Suppressor macrophage treated with lipopolysaccharide for 4 hours (primary cell): ENCODE measurements around the gene TRIM28.

Source experiments
- DNase-seq: peaks from one replicate; pipeline ENCODE4 v3.0.0-alpha.2; 2020

The TRIM28 gene

DNA sequence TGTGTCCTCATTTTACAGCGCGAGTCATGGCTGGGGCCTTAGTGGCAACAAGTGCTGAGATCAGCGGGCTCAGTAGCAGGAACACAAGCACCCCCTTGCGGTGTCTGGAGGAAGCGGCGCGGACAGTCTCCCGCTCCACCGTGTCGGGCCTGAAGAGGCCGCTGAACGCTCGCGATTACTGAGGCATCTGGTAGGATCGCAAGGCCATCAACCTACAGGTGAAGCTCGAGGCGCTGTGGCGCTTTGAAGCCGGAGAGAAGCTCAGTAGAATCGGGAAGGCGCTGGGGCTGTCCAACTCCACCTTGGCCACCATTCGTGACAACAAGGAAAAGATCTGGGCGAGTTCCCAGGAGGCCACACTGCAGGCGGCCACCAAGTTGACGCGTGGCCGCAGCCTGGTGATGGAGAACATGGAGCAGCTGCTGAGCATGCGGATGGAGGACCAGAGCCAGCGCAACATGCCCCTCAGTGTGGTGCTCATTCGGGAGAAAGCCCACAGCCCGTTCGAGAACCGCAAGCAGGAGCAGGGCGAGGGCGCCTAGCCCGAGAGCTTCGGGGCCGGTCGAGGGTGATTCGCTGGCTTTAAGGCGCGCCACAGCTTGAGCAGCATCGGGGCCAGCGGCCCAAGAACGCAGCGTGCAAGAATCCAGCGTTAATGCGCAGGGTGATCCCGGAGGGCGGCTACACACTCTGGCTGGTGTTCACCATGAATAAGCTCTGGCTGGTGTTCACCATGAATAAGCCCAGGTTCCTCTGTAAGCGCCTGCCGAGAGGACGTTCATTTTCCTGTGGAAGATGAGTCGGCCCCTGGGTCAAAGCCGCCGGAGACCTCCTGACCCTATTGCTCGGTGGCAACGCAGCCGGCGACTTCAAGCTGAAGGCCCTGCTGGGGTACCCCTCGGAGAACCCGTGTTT lies 37.6 kb downstream of the TRIM28 start:
- peak; percentile 94 for DNase-seq

DNA sequence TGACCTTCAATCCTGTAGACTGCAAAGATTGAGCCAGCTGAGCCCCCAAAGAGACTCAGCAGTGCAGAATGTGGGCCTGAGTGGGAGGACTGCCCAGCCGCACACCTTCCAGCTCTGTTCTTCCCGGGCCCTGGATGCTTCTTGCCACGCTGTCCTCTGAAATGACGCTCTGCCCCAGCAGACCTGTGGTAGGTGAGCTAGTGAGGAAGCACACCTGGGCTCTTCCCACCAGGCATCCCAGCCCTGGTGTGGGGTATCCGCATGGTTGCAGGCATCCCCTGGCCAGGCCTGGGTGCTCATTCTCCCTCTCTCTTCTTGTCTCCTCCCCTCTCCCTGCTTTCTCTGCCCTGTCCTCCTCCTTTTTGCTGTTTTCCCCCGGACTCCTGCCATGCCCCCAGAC lies 39.1 kb downstream of the TRIM28 start:
- DNase-seq, result no peak

DNA sequence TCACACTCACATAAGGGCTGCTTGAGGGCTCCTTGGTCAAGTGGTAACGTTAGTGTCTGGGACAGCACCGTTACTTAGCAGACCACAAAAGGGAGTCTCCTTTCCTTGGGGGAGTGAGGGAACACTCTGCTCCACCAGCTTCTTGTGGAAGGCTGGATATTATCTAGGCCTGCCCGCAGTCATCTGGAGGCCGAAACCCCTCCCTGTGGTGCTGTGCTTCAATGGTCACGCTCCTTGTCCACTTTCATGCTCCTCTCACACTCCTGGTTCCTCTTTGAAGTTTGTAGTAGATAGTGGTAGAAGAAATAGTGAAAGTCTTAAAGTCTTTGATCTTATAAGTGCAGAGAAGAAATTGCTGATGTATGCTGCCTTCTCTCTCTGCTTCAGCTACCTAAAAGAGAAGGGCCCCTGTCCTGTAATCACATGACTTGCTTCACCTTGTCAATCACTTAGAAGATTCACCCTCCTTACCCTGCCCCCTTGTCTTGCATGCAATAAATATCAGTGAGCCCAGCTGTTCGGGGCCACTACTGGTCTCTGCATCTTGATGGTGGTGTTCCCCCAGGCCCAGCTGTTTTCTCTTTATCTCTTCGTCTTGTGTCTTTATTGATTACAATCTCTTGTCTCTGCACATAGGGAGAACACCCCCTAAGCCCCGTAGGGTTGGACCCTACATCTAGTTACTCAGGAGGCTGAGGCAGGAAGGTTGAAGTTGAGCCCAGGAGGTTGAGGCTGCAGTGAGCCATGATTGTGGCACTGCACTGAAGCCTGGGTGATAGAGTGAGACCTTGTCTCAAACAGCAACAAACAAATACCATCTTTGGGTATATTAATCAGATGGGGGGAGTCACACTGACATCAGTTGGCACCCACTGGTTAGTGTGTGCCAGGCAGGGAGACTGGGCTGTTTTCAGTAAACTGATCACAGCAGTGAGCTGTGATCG lies 40.9 kb downstream of the TRIM28 start:
- no peak for DNase-seq

DNA sequence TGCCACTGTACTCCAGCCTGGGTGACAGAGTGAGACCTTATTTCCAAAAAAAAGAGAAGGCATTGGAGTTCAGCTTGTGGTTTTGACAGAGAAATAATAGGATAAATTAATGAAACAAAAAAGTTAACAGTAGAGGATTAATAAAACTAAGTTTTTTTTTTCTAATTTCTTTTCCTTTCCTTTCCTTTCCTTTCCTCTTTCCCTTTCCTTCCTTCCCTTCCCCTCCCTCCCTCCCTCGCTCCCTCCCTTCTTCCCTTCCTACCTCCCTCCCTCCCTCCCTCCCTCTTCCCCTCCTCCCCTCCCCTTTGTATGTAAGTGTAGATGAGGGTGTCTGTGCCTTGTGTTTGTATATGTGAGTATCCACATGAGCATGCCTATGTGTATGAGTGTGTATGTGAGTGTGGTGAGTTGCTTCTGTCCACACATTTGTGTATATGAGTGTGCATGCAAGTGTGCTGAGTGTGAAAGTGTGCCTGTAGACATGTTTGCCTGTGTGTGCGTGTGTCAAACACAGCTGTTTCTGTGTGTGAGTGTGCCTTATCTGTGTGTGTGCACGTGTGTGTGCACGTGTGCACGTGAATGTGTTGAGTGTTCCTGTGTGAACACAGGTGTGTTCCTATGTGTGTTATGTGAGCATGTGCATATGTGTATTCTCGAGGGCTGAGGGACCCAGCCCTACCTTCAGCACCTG lies 41.7 kb downstream of the TRIM28 start:
- DNase-seq, result no peak

DNA sequence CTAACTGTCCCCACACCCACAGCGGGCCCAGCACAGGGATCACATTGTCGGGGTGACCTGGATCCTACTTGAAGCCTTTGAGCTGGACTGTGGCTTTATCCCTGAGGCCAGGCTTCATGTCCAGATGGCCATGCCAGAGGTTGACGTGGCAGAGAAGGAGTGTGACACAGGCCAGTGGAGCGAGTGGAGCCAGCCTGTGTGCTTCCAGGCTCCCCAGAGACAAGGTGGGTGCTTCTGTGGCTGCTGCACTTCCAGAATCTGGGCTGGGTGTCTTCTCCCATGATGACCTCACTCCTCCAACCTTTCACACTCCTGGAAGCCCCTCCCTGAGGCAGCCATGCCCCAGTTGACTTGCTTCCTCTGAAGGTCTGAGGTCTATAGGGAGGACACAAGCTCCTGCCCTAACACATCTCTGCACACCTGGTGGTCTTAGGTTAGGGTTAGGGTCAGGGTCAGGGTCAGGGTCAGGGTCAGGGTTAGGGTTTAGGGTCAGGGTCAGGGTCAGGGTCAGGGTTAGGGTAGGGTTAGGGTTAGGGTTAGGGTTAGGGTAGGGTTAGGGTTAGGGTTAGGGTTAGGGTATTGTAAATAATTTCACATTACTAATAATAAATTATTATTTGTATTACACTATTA lies 42.4 kb downstream of the TRIM28 start:
- no peak for DNase-seq
